Omental fat pad (tissue), 4 donors: ENCODE measurements around the gene MYO10. TPM values are rescaled to one million over a fixed set of nuclear protein-coding genes. Genes with fewer than 3 reads are reported as not detected.

Experiments
- ATAC-seq: fragments of 150-250 bp; one replicate; pipeline ENCODE4 v1.9.1; 2016; ENCODE audit warnings: mild to moderate bottlenecking, moderate library complexity; ENCODE audit not compliant: low FRiP score
- DNase-seq: peaks from one replicate; pipeline ENCODE4 v3.0.0-alpha.2; 2019; ENCODE audit warnings: low spot score
- total RNA-seq, 4 donors: library from RNA; depleted of rRNA; stranded (reverse); fragments of >200 nt; gene quantifications; one replicate each; pipeline ENCODE4 v1.1.0, GENCODE V29; 2016
- TF ChIP-seq, protein P1 (sequence below), 3 donors: fragments of 450-650 bp; IDR thresholded peaks; one replicate each; pipeline ENCODE4 v1.5.1; 2016 to 2017; ENCODE audit warnings: antibody characterized with exemption in 3 of 3, mild to moderate bottlenecking in 3 of 3, moderate library complexity in 2 of 3

MYO10 gene
- total RNA-seq, 4 donors from 2014 or later = 12.1 to 35.8 (median 17.7) TPM

DNA sequence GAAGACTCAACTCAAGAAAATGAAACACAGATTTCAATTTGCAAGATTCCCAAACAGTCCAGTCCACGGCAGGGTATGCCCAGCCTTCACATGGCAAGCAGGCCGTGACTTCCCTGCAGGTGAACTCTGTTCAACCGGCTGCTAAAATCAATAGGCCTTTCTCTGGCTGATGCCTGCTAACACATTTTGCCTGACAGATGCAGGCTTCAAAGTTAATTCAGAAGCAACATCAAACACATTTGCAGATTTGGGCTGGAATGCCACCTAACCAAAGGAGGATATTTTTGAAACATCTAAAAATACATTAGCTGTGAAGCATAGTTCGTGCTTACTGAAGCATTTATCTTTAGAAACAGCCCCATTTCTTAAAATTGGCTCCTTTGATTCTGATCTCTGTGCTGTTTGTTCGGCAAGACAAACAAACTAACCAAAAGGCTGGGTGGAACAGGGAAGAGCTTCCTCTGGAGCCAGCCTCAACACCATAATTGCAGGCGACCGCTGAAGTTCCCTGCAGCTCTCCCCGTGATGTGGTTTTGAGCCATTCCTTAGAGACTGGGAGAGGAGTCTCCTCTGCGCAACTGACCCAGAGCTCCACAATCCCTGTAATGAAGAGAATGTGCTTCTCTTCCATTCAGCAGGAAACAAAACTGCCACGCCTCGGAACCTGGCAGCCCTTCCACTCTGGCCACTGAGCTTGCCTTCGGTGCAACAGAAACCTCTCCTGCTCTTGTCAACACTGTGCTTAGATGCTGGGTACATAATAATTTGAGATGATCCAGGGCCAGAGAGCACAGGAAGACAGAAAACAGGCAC lies 126.5 kb downstream of the MYO10 start:
- DNase-seq (no peak), ATAC-seq (no peak)
- TF ChIP-seq, protein P1, sequence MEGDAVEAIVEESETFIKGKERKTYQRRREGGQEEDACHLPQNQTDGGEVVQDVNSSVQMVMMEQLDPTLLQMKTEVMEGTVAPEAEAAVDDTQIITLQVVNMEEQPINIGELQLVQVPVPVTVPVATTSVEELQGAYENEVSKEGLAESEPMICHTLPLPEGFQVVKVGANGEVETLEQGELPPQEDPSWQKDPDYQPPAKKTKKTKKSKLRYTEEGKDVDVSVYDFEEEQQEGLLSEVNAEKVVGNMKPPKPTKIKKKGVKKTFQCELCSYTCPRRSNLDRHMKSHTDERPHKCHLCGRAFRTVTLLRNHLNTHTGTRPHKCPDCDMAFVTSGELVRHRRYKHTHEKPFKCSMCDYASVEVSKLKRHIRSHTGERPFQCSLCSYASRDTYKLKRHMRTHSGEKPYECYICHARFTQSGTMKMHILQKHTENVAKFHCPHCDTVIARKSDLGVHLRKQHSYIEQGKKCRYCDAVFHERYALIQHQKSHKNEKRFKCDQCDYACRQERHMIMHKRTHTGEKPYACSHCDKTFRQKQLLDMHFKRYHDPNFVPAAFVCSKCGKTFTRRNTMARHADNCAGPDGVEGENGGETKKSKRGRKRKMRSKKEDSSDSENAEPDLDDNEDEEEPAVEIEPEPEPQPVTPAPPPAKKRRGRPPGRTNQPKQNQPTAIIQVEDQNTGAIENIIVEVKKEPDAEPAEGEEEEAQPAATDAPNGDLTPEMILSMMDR (IDR thresholded peaks at IDR 0.05) = no peak

DNA sequence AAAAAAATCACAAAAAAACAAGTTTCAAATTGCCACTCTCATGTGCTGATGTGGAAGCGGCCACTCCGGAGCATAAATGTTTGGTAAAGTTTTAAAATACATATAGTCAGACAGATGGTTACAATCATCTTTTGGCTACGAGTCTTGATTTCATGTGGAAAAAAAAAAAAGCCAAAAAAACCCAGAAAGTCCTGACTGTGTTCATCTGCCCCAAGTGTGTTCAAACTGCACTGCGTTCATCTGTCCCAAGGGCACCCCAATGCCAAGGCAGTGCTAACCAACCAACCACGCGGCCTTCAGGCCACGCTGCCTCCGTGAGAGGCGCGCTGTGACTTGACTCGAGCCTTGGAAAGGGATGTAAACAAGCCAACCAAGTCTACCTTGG lies 127.1 kb downstream of the MYO10 start:
- TF ChIP-seq, protein P1 (IDR thresholded peaks at IDR 0.05) = no peak

DNA sequence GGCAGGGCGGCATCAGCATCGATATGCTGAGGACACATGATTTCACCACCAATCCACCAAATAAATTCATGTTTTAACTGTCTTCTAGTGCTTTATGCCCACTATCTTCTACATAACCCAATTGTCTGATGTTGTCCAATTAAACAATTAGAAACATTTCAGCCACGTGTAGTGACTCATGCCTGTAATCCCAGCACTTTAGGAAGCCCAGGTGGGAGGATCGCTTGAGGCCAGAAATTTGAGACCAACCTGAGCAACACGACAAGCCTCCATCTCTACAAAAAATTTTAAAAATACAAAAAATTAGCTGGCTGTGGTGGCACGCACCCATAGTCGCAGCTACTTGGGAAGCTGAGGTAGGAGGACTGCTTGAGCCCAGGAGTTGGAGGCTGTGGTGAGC lies 128.1 kb downstream of the MYO10 start:
- DNase-seq = no peak
- no peak for ATAC-seq
- TF ChIP-seq, protein P1 (IDR thresholded peaks at IDR 0.05) = no peak

More for the DNA sequence above, 127.1 kb downstream of the MYO10 start:
- no peak for ATAC-seq
- no peak for DNase-seq

DNA sequence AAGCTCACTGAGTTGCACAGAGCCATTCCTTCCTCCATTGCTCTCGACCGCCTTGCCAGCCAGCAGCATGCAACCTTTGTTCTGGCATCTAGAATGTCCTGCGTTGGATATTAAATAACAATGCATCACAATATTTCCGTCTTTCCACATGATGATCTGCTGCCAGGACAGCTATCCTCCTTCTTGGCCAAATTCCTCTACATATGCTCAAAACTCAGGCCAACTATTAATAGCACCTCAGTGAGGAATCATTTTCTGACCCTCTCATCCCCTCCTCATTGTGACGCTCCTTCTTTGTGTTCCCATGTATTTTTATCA lies 128.6 kb downstream of the MYO10 start:
- TF ChIP-seq, protein P1 (IDR thresholded peaks at IDR 0.05) = no peak
- DNase-seq (no peak), ATAC-seq (no peak)

DNA sequence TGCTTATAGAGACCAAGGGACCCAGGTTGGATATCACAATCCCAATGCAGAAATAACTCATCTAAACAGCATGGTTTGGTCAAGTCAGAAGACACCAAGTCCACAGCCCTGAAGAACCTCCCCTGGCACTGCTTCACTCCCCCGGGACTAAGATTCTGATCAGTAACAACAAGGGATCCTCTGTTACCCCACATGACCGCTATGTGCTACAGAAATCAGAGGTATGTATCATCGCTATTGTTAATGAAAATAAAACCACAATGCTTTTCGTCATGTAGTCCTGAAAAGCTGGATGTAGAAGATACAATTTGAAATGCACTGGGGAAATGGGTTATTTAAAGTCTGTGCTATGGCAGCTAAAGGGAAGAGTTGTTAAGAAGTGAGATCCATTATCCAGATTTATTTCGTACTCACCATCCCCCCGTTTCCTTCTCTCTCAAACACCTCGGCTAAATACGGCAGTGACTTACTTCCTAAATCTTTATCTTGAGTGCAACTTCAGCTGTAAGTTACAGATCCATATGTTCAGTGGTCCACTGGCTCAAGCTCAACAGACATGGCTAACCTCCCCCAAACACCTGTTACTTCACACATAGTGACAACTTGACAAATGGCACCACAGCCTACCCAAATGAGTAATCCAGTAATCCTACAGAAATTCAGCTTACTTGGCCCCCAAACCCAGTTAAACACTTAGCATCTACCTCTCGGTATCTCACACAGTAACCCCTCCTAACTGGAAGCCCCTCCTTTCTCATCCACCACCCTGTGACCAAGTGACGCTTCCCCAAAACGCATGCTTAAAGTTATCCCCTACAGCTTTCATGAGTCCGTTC lies 129.2 kb downstream of the MYO10 start:
- DNase-seq (no peak), ATAC-seq (no peak)
- TF ChIP-seq, protein P1 (IDR thresholded peaks at IDR 0.05) = no peak

DNA sequence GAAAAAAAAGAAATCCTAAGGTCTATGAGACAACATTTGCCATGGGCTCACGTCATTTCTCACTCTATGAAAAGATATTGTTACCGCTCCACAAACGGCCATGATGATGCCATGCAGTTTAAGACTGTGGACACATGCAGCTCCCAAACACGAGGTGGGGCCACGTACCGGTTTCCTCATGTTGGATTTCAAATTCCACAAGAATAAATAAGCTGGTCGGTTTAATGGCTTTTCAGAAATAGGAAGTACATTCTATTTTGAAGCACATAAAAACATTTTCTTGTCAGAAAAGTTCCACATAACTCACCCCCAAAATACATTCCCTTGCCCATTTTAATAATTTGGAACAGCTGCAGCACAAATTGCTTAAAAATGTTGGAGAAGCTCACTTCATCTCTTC lies 130.6 kb downstream of the MYO10 start:
- TF ChIP-seq, protein P1 (IDR thresholded peaks at IDR 0.05) = no peak
- DNase-seq = no peak
- ATAC-seq = no peak
